Common myeloid progenitor, CD34-positive (primary cell): ENCODE data around the gene DNAI1.
"Not testable (repeated sequence)": the region's sequence is repeated elsewhere in the genome, so short reads cannot be mapped to it uniquely, and the experiment has no call there.

Source experiments
- CTCF ChIA-PET: fragments of 350-600 bp; sonication (Branson Sonifier 250); formaldehyde crosslinking; loops from one replicate; lab custom pipeline; 2021; ENCODE audit warnings: antibody characterized with exemption; lab: Charles Lee
- POLR2A ChIA-PET: fragments of 350-600 bp; sonication (Branson Sonifier 250); formaldehyde crosslinking; loops from one replicate; lab custom pipeline; 2021; ENCODE audit warnings: antibody characterized with exemption; lab: Charles Lee
- DNase-seq, 3 donors: peaks; one replicate each; pipeline versions ENCODE4 v3.0.0 to v3.0.0-alpha.2; 2013
- H3K27ac ChIP-seq, 2 experiments: 1 replicate in 1 of 2; 2 replicates in 1 of 2; pipeline ENCODE4 v1.7.0; 2013; ENCODE audit warnings: inconsistent platforms in 2 of 2, low read length in 2 of 2, mild to moderate bottlenecking in 2 of 2, low read depth in 1 of 2, moderate library complexity in 1 of 2; ENCODE audit not compliant: severe bottlenecking in 2 of 2, insufficient read depth in 1 of 2, poor library complexity in 1 of 2
- H3K27me3 ChIP-seq, 5 experiments: replicated peaks in 2 of 5; 1 replicate in 3 of 5; 2 replicates in 2 of 5; pipeline versions ENCODE4 v1.6.1 to v1.7.0; 2013; ENCODE audit warnings: low read length in 4 of 5, mild to moderate bottlenecking in 2 of 5, moderate library complexity in 2 of 5, inconsistent platforms in 1 of 5; ENCODE audit not compliant: insufficient read depth in 5 of 5, control insufficient read depth in 4 of 5
- H3K36me3 ChIP-seq, 4 experiments: 1 replicate in 2 of 4; 2 replicates in 2 of 4; pipeline versions ENCODE4 v1.6.1 to v1.7.0; 2013; ENCODE audit warnings: low read length in 3 of 4, control low read depth in 1 of 4, mild to moderate bottlenecking in 1 of 4; ENCODE audit not compliant: control insufficient read depth in 4 of 4, insufficient read depth in 4 of 4
- H3K4me1 ChIP-seq, 4 experiments: 1 replicate in 3 of 4; 2 replicates in 1 of 4; pipeline versions ENCODE4 v1.6.1 to v1.7.1; 2013; ENCODE audit warnings: low read length in 3 of 4, mild to moderate bottlenecking in 3 of 4, control low read depth in 1 of 4, inconsistent platforms in 1 of 4, moderate library complexity in 1 of 4; ENCODE audit not compliant: control insufficient read depth in 4 of 4, insufficient read depth in 4 of 4; ENCODE audit errors: control extremely low read depth in 1 of 4
- H3K4me3 ChIP-seq, 7 experiments: 1 replicate in 4 of 7; 2 replicates in 3 of 7; pipeline versions ENCODE4 v1.5.1 to v1.7.0; 2013; ENCODE audit warnings: mild to moderate bottlenecking in 7 of 7, low read length in 6 of 7, moderate library complexity in 6 of 7, inconsistent platforms in 2 of 7, low read depth in 2 of 7, control low read depth in 1 of 7; ENCODE audit not compliant: insufficient read depth in 4 of 7, control insufficient read depth in 1 of 7; ENCODE audit errors: extremely low read depth in 1 of 7
- H3K9me3 ChIP-seq, 5 experiments: 1 replicate in 4 of 5; 2 replicates in 1 of 5; pipeline versions ENCODE4 v1.6.1 to v1.7.1; 2013; ENCODE audit warnings: low read length in 4 of 5, mild to moderate bottlenecking in 2 of 5, inconsistent platforms in 1 of 5, low read depth in 1 of 5, moderate library complexity in 1 of 5; ENCODE audit not compliant: control insufficient read depth in 4 of 5, insufficient read depth in 2 of 5; ENCODE audit errors: control extremely low read depth in 1 of 5
- whole genome bisulfite sequencing: methylation state at CpG from one replicate; pipeline ENCODE4 v1.1.5; 2013; ENCODE audit not compliant: insufficient coverage; 5-methylcytosine and 5-hydroxymethylcytosine counted together

DNAI1 gene

DNA sequence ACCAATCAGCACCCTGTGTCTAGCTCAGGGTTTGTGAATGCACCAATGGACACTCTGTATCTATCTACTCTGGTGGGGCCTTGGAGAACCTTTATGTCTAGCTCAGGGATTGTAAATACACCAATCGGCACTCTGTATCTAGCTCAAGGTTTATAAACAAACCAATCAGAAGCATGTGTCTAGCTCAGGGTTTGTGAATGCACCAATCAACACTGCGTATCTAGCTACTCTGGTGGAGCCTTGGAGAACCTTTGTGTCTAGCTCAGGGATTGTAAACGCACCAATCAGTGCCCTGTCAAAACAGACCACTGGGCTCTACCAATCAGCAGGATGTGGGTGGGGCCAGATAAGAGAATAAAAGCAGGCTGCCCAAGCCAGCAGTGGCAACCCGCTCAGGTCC lies 20.1 kb upstream of the DNAI1 start:
- H3K27ac ChIP-seq, DNase-seq, H3K9me3 ChIP-seq, POLR2A ChIA-PET, H3K27me3 ChIP-seq, H3K36me3 ChIP-seq, H3K4me3 ChIP-seq: not testable (repeated sequence)
- whole genome bisulfite sequencing, result 95% methylated on average over 3 of the region's 4 CpGs
- CTCF ChIA-PET, result interaction anchor here (0.7 to 6.7 kb wide), 20 partner anchors 9 to 199 kb away, joined by 3 to 60 read pairs (median 4); partner anchors contain the start of genes DNAI1 and SIGMAR1
- H3K4me1 ChIP-seq, result peaks cover 0 to 19% (median 13%) of the 10 kb centered on the region in 4 experiments

DNA sequence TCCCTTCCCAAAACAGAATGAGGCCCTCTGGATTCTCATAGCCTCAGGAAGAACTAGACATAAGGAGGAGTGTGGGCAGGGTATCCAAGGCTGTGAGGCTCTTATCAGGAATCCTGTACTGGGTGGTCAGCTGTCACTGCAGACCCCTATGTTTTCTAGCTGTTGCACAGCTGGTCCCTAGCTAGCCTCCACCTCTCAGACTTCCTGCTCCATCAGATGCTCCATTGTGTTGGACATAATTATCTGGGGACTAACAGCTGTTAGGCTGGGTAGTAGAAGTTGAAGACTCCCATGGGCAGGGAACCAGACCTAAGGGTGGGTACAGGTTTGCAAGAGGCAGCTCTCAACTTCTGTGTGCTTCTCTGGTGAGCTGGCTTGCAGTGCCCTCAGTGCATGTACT lies 18.6 kb upstream of the DNAI1 start:
- DNase-seq, result no peak
- Histone ChIP-seq H3K27ac (no peak overlapping the region), H3K4me1 (peaks cover 0 to 21% (median 16%) of the 10 kb centered on the region in 4 experiments), H3K4me3 (no peak overlapping the region), H3K9me3 (no peaks in the 10 kb centered on the region), H3K27me3 (no peaks in the 10 kb centered on the region), H3K36me3 (no peaks in the 10 kb centered on the region)
- POLR2A ChIA-PET, result no interaction called here
- CTCF ChIA-PET, result interaction anchor here (0.7 to 6.7 kb wide), 20 partner anchors 8 to 194 kb away, joined by 3 to 60 read pairs (median 4); no protein-coding TSS in a partner anchor

DNA sequence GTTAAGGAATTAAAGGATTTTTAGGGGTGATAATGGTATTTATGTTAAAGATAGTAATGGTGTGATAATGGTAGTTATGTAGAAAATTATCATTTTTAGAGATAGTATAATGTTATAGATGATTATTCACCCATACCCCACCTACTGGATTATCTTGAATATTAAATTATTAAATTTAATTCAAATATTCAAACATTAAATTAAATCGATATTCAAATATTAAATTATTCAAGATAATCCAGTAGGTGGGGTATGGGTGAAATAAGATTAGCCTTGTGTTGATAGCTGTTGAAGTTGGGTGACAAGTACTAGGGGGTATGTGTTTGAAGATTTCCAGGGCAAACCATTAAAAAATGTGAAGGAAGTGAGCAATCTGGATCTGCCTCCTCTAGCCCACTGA lies 15.8 kb upstream of the DNAI1 start:
- Histone ChIP-seq H3K27ac (no peak overlapping the region), H3K9me3 (no peaks in the 10 kb centered on the region), H3K36me3 (no peaks in the 10 kb centered on the region), H3K4me1 (peaks cover 0 to 21% (median 16%) of the 10 kb centered on the region in 4 experiments), H3K27me3 (no peaks in the 10 kb centered on the region), H3K4me3 (no peak overlapping the region)
- no CpG with 5 or more reads among the region's 1 CpG for WGBS
- ChIA-PET CTCF (interaction anchor here (1.4 to 5.4 kb wide), 3 partner anchors 28 to 110 kb away, joined by 5 to 24 read pairs (median 7); no protein-coding TSS in a partner anchor), POLR2A (no interaction called here)
- DNase-seq, result no peak

GRCh38 chr9:34443533-34443932 lies 15.1 kb upstream of the DNAI1 start:
- ChIA-PET POLR2A (no interaction called here), CTCF (interaction anchor here (1.0 to 5.4 kb wide), 6 partner anchors 10 to 191 kb away, joined by 3 to 24 read pairs (median 4); no protein-coding TSS in a partner anchor)
- H3K36me3 ChIP-seq, result no peaks in the 10 kb centered on the region
- H3K27me3 ChIP-seq, result no peaks in the 10 kb centered on the region
- WGBS, result no CpG with 5 or more reads among the region's 2 CpGs
- H3K27ac ChIP-seq, result no peak overlapping the region
- no peak overlapping the region for H3K4me3 ChIP-seq
- H3K9me3 ChIP-seq, result no peaks in the 10 kb centered on the region
- H3K4me1 ChIP-seq, result peaks cover 0 to 21% (median 16%) of the 10 kb centered on the region in 4 experiments
- DNase-seq, result no peak

DNA sequence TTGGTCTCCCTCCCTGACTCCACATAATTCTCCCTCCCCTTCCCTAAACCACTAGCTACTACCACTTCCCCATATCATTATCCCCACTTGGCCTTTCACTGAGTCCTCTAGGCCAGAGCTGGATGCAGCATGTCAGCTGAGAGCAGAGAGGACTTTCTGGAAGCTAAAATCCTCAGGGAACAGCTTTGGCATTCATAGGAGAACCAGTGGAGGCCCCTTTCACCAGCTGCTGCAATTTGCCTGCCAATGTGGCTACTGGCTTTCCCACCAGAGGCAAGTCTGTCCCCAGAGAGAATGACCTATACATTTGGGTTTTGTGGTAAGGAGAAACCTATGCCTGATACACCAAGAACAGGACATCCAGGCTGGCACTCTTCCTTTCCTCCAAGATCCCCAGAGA lies 14.6 kb upstream of the DNAI1 start:
- CTCF ChIA-PET, result interaction anchor here (1.0 to 5.4 kb wide), 7 partner anchors 9 to 190 kb away, joined by 3 to 24 read pairs (median 5); no protein-coding TSS in a partner anchor
- H3K36me3 ChIP-seq, result no peaks in the 10 kb centered on the region
- H3K9me3 ChIP-seq, result no peaks in the 10 kb centered on the region
- H3K4me1 ChIP-seq, result peaks cover 0 to 21% (median 16%) of the 10 kb centered on the region in 4 experiments
- no peak overlapping the region for H3K27ac ChIP-seq
- H3K4me3 ChIP-seq, result no peak overlapping the region
- no peaks in the 10 kb centered on the region for H3K27me3 ChIP-seq
- DNase-seq, result no peak
- POLR2A ChIA-PET, result interaction anchor here (0.9 kb wide), 1 partner anchor 16 kb away, joined by 3 read pairs; no protein-coding TSS in a partner anchor

DNA sequence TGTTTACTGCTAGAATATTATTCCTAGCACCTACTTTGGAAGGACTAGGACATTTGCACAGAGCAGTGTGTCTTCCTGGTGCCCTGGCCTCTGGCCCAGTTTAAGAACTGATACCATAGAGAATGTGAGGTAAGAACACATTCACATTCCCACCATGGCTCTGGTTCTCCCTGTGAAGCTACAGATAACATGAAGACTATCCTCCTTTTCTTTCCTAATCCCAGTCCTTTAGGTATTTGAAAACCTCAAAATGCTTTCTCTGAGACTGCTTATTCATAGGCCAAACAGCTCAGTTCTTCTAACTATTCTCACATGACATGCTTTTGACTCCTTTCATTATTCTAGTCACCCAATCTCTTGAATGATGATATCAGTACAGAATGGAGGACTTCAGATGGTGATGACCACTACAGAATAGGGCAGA lies 12.1 kb upstream of the DNAI1 start:
- no peak overlapping the region for H3K4me3 ChIP-seq
- no peaks in the 10 kb centered on the region for H3K36me3 ChIP-seq
- H3K9me3 ChIP-seq, result no peaks in the 10 kb centered on the region
- DNase-seq, result no peak
- ChIA-PET POLR2A (no interaction called here), CTCF (interaction anchor here (1.0 to 5.4 kb wide), 6 partner anchors 8 to 157 kb away, joined by 3 to 24 read pairs (median 5); no protein-coding TSS in a partner anchor)
- H3K27ac ChIP-seq, result no peak overlapping the region
- H3K4me1 ChIP-seq, result peaks cover 0 to 19% (median 6%) of the 10 kb centered on the region in 4 experiments
- H3K27me3 ChIP-seq, result no peaks in the 10 kb centered on the region

GRCh38 chr9:34446951-34447350 lies 11.7 kb upstream of the DNAI1 start:
- no peaks in the 10 kb centered on the region for H3K27me3 ChIP-seq
- DNase-seq, result no peak
- CTCF ChIA-PET, result interaction anchor here (1.3 to 5.4 kb wide), 5 partner anchors 9 to 157 kb away, joined by 3 to 24 read pairs (median 7); no protein-coding TSS in a partner anchor
- H3K36me3 ChIP-seq, result no peaks in the 10 kb centered on the region
- H3K4me1 ChIP-seq, result peaks cover 0 to 16% (median 3%) of the 10 kb centered on the region in 4 experiments
- no peaks in the 10 kb centered on the region for H3K9me3 ChIP-seq
- H3K4me3 ChIP-seq, result no peak overlapping the region
- no peak overlapping the region for H3K27ac ChIP-seq
- POLR2A ChIA-PET, result no interaction called here
- no CpG with 5 or more reads among the region's 1 CpG for WGBS
